Thoracic aorta endothelial cell (primary cell): Measurements from ENCODE around the gene DNAH5. TPM values are rescaled to one million over a fixed set of nuclear protein-coding genes. Genes with fewer than 3 reads are reported as not detected.

Source experiments
- total RNA-seq: library from RNA; depleted of rRNA; stranded (reverse); fragments of >200 nt; gene quantifications from 2 replicates; pipeline ENCODE4 v1.2.3, GENCODE V29; 2012

Gene DNAH5
- 0.13 and 0.36 TPM in 2 replicates for total RNA-seq

GRCh38 chr5:13944560-13945199 is at the start of gene DNAH5:
Gene DNAH5, minus strand, starts transcription at chr5:13944688. Its CDS starts 250 bp downstream, at chr5:13944438.

Other genes starting within 250 kb of the DNAH5 start
- 248 and 249 TPM in 2 replicates for gene TRIO, start 198.7 kb upstream of the DNAH5 start, total RNA-seq